PC-9 (cell line): ENCODE data around the gene NGEF. TPM values are rescaled to one million over a fixed set of nuclear protein-coding genes. Genes with fewer than 3 reads are reported as not detected.

Experiments
- BruUV-seq: library from RNA; stranded (reverse); fragments of 400-500 nt; replicated peaks from 2 replicates; lab custom pipeline; 2021; lab: Mats Ljungman, UMichigan
- CTCF ChIA-PET: fragments of 300-600 bp; sonication (Branson Sonifier 250); formaldehyde crosslinking; loops from one replicate; lab custom pipeline; 2022; ENCODE audit warnings: antibody characterized with exemption; lab: Charles Lee
- POLR2A ChIA-PET: fragments of 300-600 bp; sonication (Branson Sonifier 250); formaldehyde crosslinking; loops from one replicate; lab custom pipeline; 2022; ENCODE audit warnings: antibody characterized with exemption; ENCODE audit not compliant: unreplicated experiment; lab: Charles Lee
- DNase-seq, 2 experiments: peaks; one replicate each; pipeline versions ENCODE4 v3.0.0 to v3.0.0-alpha.2; 2015 to 2022; ENCODE audit warnings: mixed read lengths in 1 of 2
- H2AFZ ChIP-seq: fragments of 200-600 bp; sonication (generic); 2 replicates; pipeline ENCODE4 v1.8.1; 2017; ENCODE audit warnings: antibody characterized with exemption
- H3F3A ChIP-seq: fragments of 200-600 bp; sonication (generic); 2 replicates; pipeline ENCODE4 v1.8.1; 2017; ENCODE audit warnings: antibody characterized with exemption, mild to moderate bottlenecking, low read depth; ENCODE audit not compliant: insufficient read depth
- H3K27ac ChIP-seq: fragments of 200-600 bp; sonication (generic); 2 replicates; pipeline ENCODE4 v1.6.1; 2016; ENCODE audit warnings: mixed run types
- H3K27me3 ChIP-seq: fragments of 200-600 bp; sonication (generic); 2 replicates; pipeline ENCODE4 v1.6.1; 2016; ENCODE audit warnings: low read depth, mixed run types; ENCODE audit not compliant: insufficient read depth
- H3K36me3 ChIP-seq: fragments of 200-600 bp; sonication (generic); 2 replicates; pipeline ENCODE4 v1.6.1; 2016; ENCODE audit warnings: low read depth, mixed run types
- H3K4me1 ChIP-seq: fragments of 200-600 bp; sonication (generic); replicated peaks from 2 replicates; pipeline ENCODE4 v1.6.1; 2016; ENCODE audit warnings: mixed run types; ENCODE audit not compliant: insufficient read depth
- H3K4me2 ChIP-seq: fragments of 200-600 bp; sonication (generic); 2 replicates; pipeline ENCODE4 v1.6.1; 2017; ENCODE audit warnings: mixed run types
- H3K4me3 ChIP-seq: fragments of 200-600 bp; sonication (generic); 2 replicates; pipeline ENCODE4 v1.6.1; 2016; ENCODE audit warnings: mixed run types
- H3K79me2 ChIP-seq: fragments of 200-600 bp; sonication (generic); 2 replicates; pipeline ENCODE4 v1.6.1; 2017; ENCODE audit warnings: low read depth, mixed run types
- H3K9me2 ChIP-seq: fragments of 200-600 bp; sonication (generic); 2 replicates; pipeline ENCODE4 v1.8.1; 2017; ENCODE audit warnings: mild to moderate bottlenecking; ENCODE audit not compliant: insufficient read depth
- H3K9me3 ChIP-seq: fragments of 200-600 bp; sonication (generic); 2 replicates; pipeline ENCODE4 v1.8.1; 2016; ENCODE audit warnings: low read depth; ENCODE audit not compliant: insufficient read depth
- H4K20me1 ChIP-seq: fragments of 200-600 bp; sonication (generic); 2 replicates; pipeline ENCODE4 v1.8.1; 2017; ENCODE audit not compliant: insufficient read depth
- EZH2 ChIP-seq: fragments of 200-600 bp; sonication (generic); IDR thresholded peaks from 2 replicates; pipeline ENCODE4 v1.8.0; 2017; ENCODE audit warnings: antibody characterized with exemption, low read depth
- intact Hi-C: fragments of 100-400 bp; cut with micrococcal nuclease; formaldehyde crosslinking; loops from one replicate; pipeline ENCODE4 v1.10.0; 2022; ENCODE audit not compliant: unreplicated experiment
- total RNA-seq: library from RNA; stranded (reverse); gene quantifications from 2 replicates; pipeline ENCODE4 v1.2.3, GENCODE V29; 2021
- TF ChIP-seq, protein P1 (sequence below): fragments of 200-600 bp; sonication (generic); conservative IDR thresholded peaks from 2 replicates; pipeline ENCODE4 v1.6.1; 2017; ENCODE audit warnings: mixed run types, antibody characterized with exemption, mild to moderate bottlenecking, moderate library complexity

Gene NGEF
- total RNA-seq, 1 experiment from 2014 or later, result 55.3 TPM

DNA sequence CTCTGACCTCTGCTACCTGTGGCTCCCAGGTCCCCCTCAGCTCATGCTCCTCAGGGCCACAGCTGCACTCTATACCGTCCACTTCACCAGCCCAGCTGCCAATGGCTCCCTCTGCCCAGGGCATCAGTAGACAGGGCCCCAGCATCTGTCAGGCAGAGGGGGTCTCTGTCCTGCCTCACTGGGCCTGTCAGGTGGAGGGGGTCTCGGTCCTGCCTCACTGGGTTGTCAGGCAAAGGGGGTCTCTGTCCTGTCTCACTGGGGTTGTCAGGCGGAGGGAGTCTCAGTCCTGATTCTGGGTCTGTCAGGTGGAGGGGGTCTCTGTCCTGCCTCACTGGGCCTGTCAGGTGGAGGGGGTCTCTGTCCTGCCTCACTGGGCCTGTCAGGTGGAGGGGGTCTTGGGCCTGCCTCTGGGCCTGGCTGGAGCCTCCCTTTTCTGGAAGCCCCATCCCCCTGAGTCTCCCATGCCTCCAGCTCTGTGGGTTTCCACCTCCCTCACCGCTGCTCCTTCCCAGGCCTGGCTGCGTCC lies 123.1 kb downstream of the NGEF start:
- no peak overlapping the region for H3K4me2 ChIP-seq
- POLR2A ChIA-PET, result interaction anchor here (0.6 to 1.5 kb wide), 2 partner anchors 33 to 1031 kb away, joined by 3 to 5 read pairs; no protein-coding TSS in a partner anchor

DNA sequence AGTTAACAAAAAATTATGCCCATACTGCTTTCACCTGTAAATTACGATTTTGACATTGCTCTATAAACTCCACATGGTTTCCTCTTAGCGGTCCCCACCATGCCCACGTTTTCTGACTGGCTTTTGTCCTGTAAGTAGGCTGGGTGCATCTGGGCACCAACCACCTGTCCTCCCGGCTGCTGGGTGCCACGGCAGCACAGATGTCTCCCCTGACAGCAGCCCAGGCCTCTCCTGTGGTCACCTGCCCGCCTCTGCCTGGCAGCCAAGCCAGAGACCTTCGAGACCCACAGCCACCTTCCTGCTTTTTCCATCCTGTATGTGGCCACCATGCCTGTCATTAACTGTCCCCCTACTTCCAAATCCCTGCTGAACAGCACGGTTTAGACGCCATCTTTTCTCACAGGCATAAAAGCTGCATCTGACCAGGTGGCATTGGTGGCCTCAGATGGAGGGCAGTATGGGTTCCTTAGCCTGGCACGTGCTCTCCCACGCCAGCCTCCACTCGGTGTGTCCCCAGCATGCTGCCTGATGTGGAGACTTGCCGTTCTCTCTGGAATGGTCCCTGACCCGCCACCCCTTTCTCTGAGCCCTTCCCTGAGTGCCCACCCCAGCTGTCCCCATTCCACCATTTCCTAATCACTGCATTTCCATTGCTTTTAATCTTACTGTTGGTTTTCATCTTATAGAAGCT lies 124.1 kb downstream of the NGEF start:
- Histone ChIP-seq H3K4me1 (peaks cover 21% of the 10 kb centered on the region), H3K27me3 (no peaks in the 10 kb centered on the region), H3K36me3 (no peaks in the 10 kb centered on the region), H2AFZ (no peak overlapping the region), H3K79me2 (no peaks in the 10 kb centered on the region), H3K9me3 (no peaks in the 10 kb centered on the region), H3K9me2 (no peaks in the 10 kb centered on the region), H3K27ac (no peak overlapping the region), H4K20me1 (no peaks in the 10 kb centered on the region), H3F3A (peaks cover 24% of the 10 kb centered on the region; the same call in 1 of the 2 replicates), H3K4me2 (no peak overlapping the region), H3K4me3 (no peak overlapping the region)
- ChIA-PET CTCF (no interaction called here), POLR2A (no interaction called here)
- BruUV-seq, result no TSS peak
- intact Hi-C loops, result loop anchor here (10.0 kb wide), 1 partner anchor 166 kb away; no protein-coding TSS in a partner anchor
- DNase-seq, result no peak
- no peak for TF ChIP-seq EZH2
- TF ChIP-seq, protein P1, sequence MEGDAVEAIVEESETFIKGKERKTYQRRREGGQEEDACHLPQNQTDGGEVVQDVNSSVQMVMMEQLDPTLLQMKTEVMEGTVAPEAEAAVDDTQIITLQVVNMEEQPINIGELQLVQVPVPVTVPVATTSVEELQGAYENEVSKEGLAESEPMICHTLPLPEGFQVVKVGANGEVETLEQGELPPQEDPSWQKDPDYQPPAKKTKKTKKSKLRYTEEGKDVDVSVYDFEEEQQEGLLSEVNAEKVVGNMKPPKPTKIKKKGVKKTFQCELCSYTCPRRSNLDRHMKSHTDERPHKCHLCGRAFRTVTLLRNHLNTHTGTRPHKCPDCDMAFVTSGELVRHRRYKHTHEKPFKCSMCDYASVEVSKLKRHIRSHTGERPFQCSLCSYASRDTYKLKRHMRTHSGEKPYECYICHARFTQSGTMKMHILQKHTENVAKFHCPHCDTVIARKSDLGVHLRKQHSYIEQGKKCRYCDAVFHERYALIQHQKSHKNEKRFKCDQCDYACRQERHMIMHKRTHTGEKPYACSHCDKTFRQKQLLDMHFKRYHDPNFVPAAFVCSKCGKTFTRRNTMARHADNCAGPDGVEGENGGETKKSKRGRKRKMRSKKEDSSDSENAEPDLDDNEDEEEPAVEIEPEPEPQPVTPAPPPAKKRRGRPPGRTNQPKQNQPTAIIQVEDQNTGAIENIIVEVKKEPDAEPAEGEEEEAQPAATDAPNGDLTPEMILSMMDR, result no peak

More for the DNA sequence above, 123.1 kb downstream of the NGEF start:
- Histone ChIP-seq H4K20me1 (no peaks in the 10 kb centered on the region), H3K79me2 (no peaks in the 10 kb centered on the region), H3K9me3 (no peaks in the 10 kb centered on the region), H3K4me1 (peaks cover 14% of the 10 kb centered on the region), H2AFZ (no peak overlapping the region), H3F3A (peaks cover 24% of the 10 kb centered on the region; the same call in 1 of the 2 replicates), H3K27me3 (no peaks in the 10 kb centered on the region), H3K36me3 (no peaks in the 10 kb centered on the region), H3K27ac (no peak overlapping the region), H3K4me3 (no peak overlapping the region), H3K9me2 (no peaks in the 10 kb centered on the region)
- TF ChIP-seq, protein P1, result no peak
- TF ChIP-seq EZH2, result no peak
- no TSS peak for BruUV-seq
- CTCF ChIA-PET, result no interaction called here
- DNase-seq, result no peak
- intact Hi-C loops, result loop anchor here (2.0 to 10.0 kb wide), 2 partner anchors 91 to 165 kb away; no protein-coding TSS in a partner anchor

DNA sequence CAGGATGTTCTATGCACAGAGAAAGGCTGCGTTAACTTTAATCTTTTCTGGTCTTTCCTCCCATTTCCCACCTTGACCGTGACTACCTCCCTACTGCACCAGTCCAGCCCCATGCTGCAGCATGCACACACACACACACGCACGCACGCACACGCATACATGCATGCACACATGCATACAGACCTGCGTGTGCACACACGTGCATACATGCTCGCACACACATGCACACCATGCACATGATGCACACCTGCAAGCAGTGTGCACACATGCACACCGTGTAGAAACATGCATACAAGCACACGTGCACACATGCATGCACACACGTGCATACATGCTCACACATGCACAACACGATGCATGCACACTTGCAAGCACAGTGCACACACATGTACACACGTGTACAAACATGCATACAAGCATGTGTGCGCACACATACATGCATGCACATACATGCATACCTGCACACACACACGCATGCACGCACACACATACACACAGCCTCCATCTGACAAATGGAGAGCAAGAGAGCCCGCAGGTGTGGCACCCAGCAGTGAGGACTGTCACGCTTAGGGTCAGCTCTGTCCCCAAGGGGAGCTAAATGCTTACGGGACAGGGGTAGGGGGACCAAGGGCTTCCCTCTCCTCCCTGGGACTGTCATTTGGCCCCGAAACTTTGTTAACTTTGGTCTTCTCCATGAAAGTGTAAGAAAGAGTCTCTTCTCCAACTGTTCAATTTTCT lies 124.8 kb downstream of the NGEF start:
- peaks cover 21% of the 10 kb centered on the region for H3K4me1 ChIP-seq
- no peak overlapping the region for H3K27ac ChIP-seq
- peaks cover 24% of the 10 kb centered on the region; the same call in 1 of the 2 replicates for H3F3A ChIP-seq
- no peak overlapping the region for H2AFZ ChIP-seq
- no peaks in the 10 kb centered on the region for H3K36me3 ChIP-seq
- CTCF ChIA-PET, result no interaction called here
- H3K4me3 ChIP-seq, result no peak overlapping the region
- no peak overlapping the region for H3K4me2 ChIP-seq
- DNase-seq, result no peak
- POLR2A ChIA-PET, result no interaction called here
- H3K79me2 ChIP-seq, result no peaks in the 10 kb centered on the region
- intact Hi-C loops, result loop anchor here (10.0 kb wide), 1 partner anchor 167 kb away; no protein-coding TSS in a partner anchor
- no peaks in the 10 kb centered on the region for H3K27me3 ChIP-seq
- H4K20me1 ChIP-seq, result no peaks in the 10 kb centered on the region
- H3K9me3 ChIP-seq, result no peaks in the 10 kb centered on the region
- no TSS peak for BruUV-seq
- TF ChIP-seq, protein P1, result no peak
- H3K9me2 ChIP-seq, result no peaks in the 10 kb centered on the region
